Activated CD8-positive, alpha-beta T cell treated with anti-CD3 and anti-CD28 coated beads, Interleukin-2, amount 10 ng/mL, durations not matched to agents 7 days and 5 days (primary cell): ENCODE results near the gene AMMECR1. TPM values are rescaled to one million over a fixed set of nuclear protein-coding genes. Genes with fewer than 3 reads are reported as not detected.
"Not testable (repeated sequence)": the region's sequence is repeated elsewhere in the genome, so short reads cannot be mapped to it uniquely, and the experiment has no call there.

Experiments used
- ATAC-seq: fragments of 150-1000 bp; cut with Tn5 transposase; one replicate; pipeline ENCODE4 v1.10.0; 2021; ENCODE audit warnings: moderate library complexity
- CTCF ChIA-PET: fragments of 350-600 bp; sonication (Branson Sonifier 250); formaldehyde crosslinking; loops from one replicate; lab custom pipeline; 2021; ENCODE audit warnings: antibody characterized with exemption; lab: Charles Lee
- POLR2A ChIA-PET: fragments of 350-600 bp; sonication (Branson Sonifier 250); formaldehyde crosslinking; loops from one replicate; lab custom pipeline; 2021; ENCODE audit warnings: antibody characterized with exemption; lab: Charles Lee
- DNase-seq: peaks from one replicate; pipeline ENCODE4 v3.0.0-alpha.2; 2020
- H3K27ac Mint-ChIP-seq: one replicate; pipeline ENCODE4 v1.8.0; 2021; ENCODE audit warnings: mild to moderate bottlenecking, mixed read lengths
- H3K27me3 Mint-ChIP-seq: one replicate; pipeline ENCODE4 v1.8.0; 2021; ENCODE audit warnings: low read depth, mixed read lengths
- H3K36me3 Mint-ChIP-seq: one replicate; pipeline ENCODE4 v1.8.0; 2021; ENCODE audit warnings: low read depth, mixed read lengths
- H3K4me1 Mint-ChIP-seq: one replicate; pipeline ENCODE4 v1.8.0; 2021; ENCODE audit warnings: low read depth, mixed read lengths
- H3K4me3 Mint-ChIP-seq: one replicate; pipeline ENCODE4 v1.8.0; 2021; ENCODE audit warnings: mild to moderate bottlenecking, mixed read lengths
- H3K9me3 Mint-ChIP-seq: one replicate; pipeline ENCODE4 v1.8.0; 2022; ENCODE audit warnings: mixed read lengths; ENCODE audit not compliant: insufficient read depth
- total RNA-seq, 2 experiments: library from RNA; stranded (reverse); gene quantifications; one replicate each; pipeline ENCODE4 v1.2.3, GENCODE V29; 2021

Gene AMMECR1
- total RNA-seq, 2 experiments from 2014 or later = 7.3 to 7.5 TPM

- POLR2A ChIA-PET = no interaction called here
- peaks cover under 1% of the 10 kb centered on the region for H3K4me1 Mint-ChIP-seq
- no peaks in the 10 kb centered on the region for H3K9me3 Mint-ChIP-seq
- H3K27ac Mint-ChIP-seq = no peak overlapping the region
- CTCF ChIA-PET = no interaction called here
- H3K4me3 Mint-ChIP-seq = no peak overlapping the region
- H3K27me3 Mint-ChIP-seq = no peaks in the 10 kb centered on the region
- DNase-seq (no peak), ATAC-seq (no peak)
- peaks cover 8% of the 10 kb centered on the region for H3K36me3 Mint-ChIP-seq
Measured at GRCh38 chrX:110251526-110251925, 66.4 kb downstream of the AMMECR1 start.

GRCh38 chrX:110250847-110251246 lies 67.0 kb downstream of the AMMECR1 start:
- DNase-seq = no peak
- H3K4me3 Mint-ChIP-seq = no peak overlapping the region
- H3K9me3 Mint-ChIP-seq = no peaks in the 10 kb centered on the region
- ChIA-PET POLR2A (no interaction called here), CTCF (no interaction called here)
- no peak for ATAC-seq
- no peaks in the 10 kb centered on the region for H3K27me3 Mint-ChIP-seq
- peaks cover 8% of the 10 kb centered on the region for H3K36me3 Mint-ChIP-seq
- H3K27ac Mint-ChIP-seq = no peak overlapping the region
- peaks cover 2% of the 10 kb centered on the region for H3K4me1 Mint-ChIP-seq

GRCh38 chrX:110248578-110248977 lies 69.3 kb downstream of the AMMECR1 start:
- Mint-ChIP-seq H3K9me3 (no peaks in the 10 kb centered on the region), H3K4me1 (peaks cover 2% of the 10 kb centered on the region), H3K27me3 (no peaks in the 10 kb centered on the region), H3K4me3 (no peak overlapping the region), H3K27ac (no peak overlapping the region), H3K36me3 (peaks cover 6% of the 10 kb centered on the region)
- ChIA-PET POLR2A (no interaction called here), CTCF (no interaction called here)
- DNase-seq (no peak), ATAC-seq (no peak)

GRCh38 chrX:110245011-110245410 lies 72.9 kb downstream of the AMMECR1 start:
- Mint-ChIP-seq H3K9me3 (no peaks in the 10 kb centered on the region), H3K27ac (no peak overlapping the region), H3K4me3 (no peak overlapping the region), H3K36me3 (peaks cover 8% of the 10 kb centered on the region), H3K27me3 (no peaks in the 10 kb centered on the region), H3K4me1 (peaks cover 2% of the 10 kb centered on the region)
- ATAC-seq (no peak), DNase-seq (no peak)
- CTCF ChIA-PET = interaction anchor here (1.8 kb wide), 1 partner anchor 14 kb away, joined by 6 read pairs; no protein-coding TSS in a partner anchor
- POLR2A ChIA-PET = no interaction called here

GRCh38 chrX:110242371-110242770 lies 75.5 kb downstream of the AMMECR1 start:
- POLR2A ChIA-PET = no interaction called here
- peaks cover 9% of the 10 kb centered on the region for H3K36me3 Mint-ChIP-seq
- DNase-seq = no peak

DNA sequence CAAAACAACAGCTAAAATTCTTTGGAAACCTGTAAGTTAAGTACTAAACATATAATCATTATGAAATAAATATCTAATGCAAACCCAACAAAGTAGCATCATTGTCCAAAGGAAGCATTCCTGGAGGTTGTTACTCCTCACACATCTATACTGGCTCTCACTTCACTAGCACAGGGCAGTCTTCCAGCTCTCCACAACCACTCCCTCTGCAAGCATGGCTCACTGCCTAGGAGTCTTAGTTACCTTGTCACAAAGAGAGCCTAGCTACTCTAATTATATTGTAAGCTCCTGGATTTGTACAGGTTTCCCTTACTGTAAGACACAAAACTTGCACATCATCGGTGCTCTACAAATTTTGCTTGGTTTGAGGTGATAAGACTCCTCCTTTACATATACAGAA lies 76.1 kb downstream of the AMMECR1 start:
- ChIA-PET POLR2A (no interaction called here), CTCF (no interaction called here)
- Mint-ChIP-seq H3K27ac (no peak overlapping the region), H3K4me1 (peaks cover 23% of the 10 kb centered on the region), H3K36me3 (peaks cover 9% of the 10 kb centered on the region), H3K9me3 (no peaks in the 10 kb centered on the region), H3K4me3 (no peak overlapping the region), H3K27me3 (no peaks in the 10 kb centered on the region)
- no peak for DNase-seq
- ATAC-seq = no peak

More at GRCh38 chrX:110242371-110242770, 75.5 kb downstream of the AMMECR1 start:
- CTCF ChIA-PET = no interaction called here
- Mint-ChIP-seq H3K4me3 (no peak overlapping the region), H3K27me3 (no peaks in the 10 kb centered on the region), H3K4me1 (peaks cover 18% of the 10 kb centered on the region), H3K9me3 (no peaks in the 10 kb centered on the region), H3K27ac (no peak overlapping the region)
- ATAC-seq = no peak

DNA sequence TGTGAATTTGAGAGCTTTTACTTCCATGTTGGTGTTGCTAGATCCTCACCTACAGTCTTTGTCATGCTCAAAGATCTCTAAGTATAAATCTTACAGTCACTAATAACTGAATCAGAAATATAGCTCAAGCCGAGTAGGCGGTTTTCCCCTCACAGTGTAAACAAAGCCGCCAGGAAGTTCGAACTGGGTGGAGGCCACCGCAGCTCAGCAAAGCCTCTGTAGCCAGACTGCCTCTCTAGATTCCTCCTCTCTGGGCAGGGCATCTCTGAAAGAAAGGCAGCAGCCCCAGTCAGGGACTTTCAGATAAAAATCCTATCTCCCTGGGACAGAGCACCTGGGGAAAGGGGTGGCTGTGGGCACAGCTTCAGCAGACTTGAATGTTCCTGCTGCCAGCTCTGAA lies 79.6 kb downstream of the AMMECR1 start:
- POLR2A ChIA-PET = not testable (repeated sequence)
- CTCF ChIA-PET = interaction anchor here (0.9 to 1.6 kb wide), 2 partner anchors 12 to 31 kb away, joined by 3 to 4 read pairs; no protein-coding TSS in a partner anchor

GRCh38 chrX:110231485-110231884 lies 86.4 kb downstream of the AMMECR1 start:
- ATAC-seq, H3K27ac Mint-ChIP-seq, CTCF ChIA-PET, H3K9me3 Mint-ChIP-seq, H3K4me3 Mint-ChIP-seq, POLR2A ChIA-PET, H3K27me3 Mint-ChIP-seq, DNase-seq: not testable (repeated sequence)
- H3K36me3 Mint-ChIP-seq = peaks cover 11% of the 10 kb centered on the region
- H3K4me1 Mint-ChIP-seq = peaks cover 24% of the 10 kb centered on the region

More for the DNA sequence above, 79.6 kb downstream of the AMMECR1 start:
- not testable (repeated sequence) for H3K9me3 Mint-ChIP-seq, H3K27me3 Mint-ChIP-seq, H3K4me3 Mint-ChIP-seq, ATAC-seq
- DNase-seq = peak; percentile 26
- Mint-ChIP-seq H3K27ac (peak overlapping the region; percentile 46), H3K36me3 (peaks cover 13% of the 10 kb centered on the region), H3K4me1 (peaks cover 20% of the 10 kb centered on the region)

DNA sequence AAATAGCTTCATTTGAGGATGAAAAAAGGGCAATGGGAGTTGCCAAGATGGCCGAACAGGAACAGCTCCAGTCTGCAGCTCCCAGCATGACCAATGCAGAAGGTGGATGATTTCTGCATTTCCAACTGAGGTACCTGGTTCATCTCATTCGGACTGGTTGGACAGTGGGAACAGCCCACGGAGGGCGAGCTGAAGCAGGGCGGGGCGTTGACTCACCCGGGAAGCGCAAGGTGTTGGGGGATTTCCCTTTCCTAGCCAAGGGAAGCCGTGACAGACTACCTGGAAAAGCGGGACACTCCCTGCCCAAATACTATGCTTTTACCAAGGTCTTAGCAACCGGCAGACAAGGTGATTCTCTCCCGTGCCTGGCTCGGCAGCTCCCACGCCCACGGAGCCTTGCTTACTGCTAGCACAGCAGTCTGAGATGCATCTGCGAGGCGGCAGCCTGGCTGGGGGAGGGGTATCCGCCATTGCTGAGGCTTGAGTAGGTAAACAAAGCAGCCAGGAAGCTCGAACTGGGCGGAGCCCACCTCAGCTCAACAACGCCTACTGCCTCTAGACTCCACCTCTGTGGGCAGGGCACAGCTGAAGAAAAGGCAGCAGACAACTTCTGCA lies 88.3 kb downstream of the AMMECR1 start:
- peak; percentile 75 for DNase-seq
- Mint-ChIP-seq H3K4me1 (peaks cover 24% of the 10 kb centered on the region), H3K27ac (peak overlapping the region; percentile 55), H3K4me3 (peak overlapping the region; percentile 59)
- H3K36me3 Mint-ChIP-seq, H3K27me3 Mint-ChIP-seq, H3K9me3 Mint-ChIP-seq, ATAC-seq, CTCF ChIA-PET: not testable (repeated sequence)
- POLR2A ChIA-PET = interaction anchor here (1.3 kb wide), 1 partner anchor 9 kb away, joined by 3 read pairs; no protein-coding TSS in a partner anchor

- ATAC-seq = no peak
- H3K4me3 Mint-ChIP-seq = no peak overlapping the region
- POLR2A ChIA-PET = no interaction called here
- H3K9me3 Mint-ChIP-seq = no peaks in the 10 kb centered on the region
- H3K27me3 Mint-ChIP-seq = no peaks in the 10 kb centered on the region
- peaks cover 24% of the 10 kb centered on the region for H3K4me1 Mint-ChIP-seq
- no peak overlapping the region for H3K27ac Mint-ChIP-seq
- DNase-seq = no peak
- CTCF ChIA-PET = no interaction called here
- peaks cover 6% of the 10 kb centered on the region for H3K36me3 Mint-ChIP-seq
Measured at GRCh38 chrX:110228453-110228852, 89.4 kb downstream of the AMMECR1 start.

GRCh38 chrX:110226931-110227330 lies 91.0 kb downstream of the AMMECR1 start:
- Mint-ChIP-seq H3K4me3 (no peak overlapping the region), H3K36me3 (peaks cover under 1% of the 10 kb centered on the region), H3K27ac (no peak overlapping the region), H3K27me3 (no peaks in the 10 kb centered on the region), H3K4me1 (peaks cover 21% of the 10 kb centered on the region), H3K9me3 (no peaks in the 10 kb centered on the region)
- ATAC-seq (no peak), DNase-seq (no peak)
- CTCF ChIA-PET = interaction anchor here (1.2 kb wide), 1 partner anchor 11 kb away, joined by 3 read pairs; no protein-coding TSS in a partner anchor
- POLR2A ChIA-PET = no interaction called here

- Mint-ChIP-seq H3K27ac (no peak overlapping the region), H3K27me3 (no peaks in the 10 kb centered on the region), H3K4me1 (peaks cover 7% of the 10 kb centered on the region), H3K36me3 (no peaks in the 10 kb centered on the region), H3K4me3 (no peak overlapping the region), H3K9me3 (no peaks in the 10 kb centered on the region)
- ChIA-PET CTCF (no interaction called here), POLR2A (no interaction called here)
- no peak for DNase-seq
- ATAC-seq = no peak
Measured at GRCh38 chrX:110224926-110225617, 92.8 kb downstream of the AMMECR1 start.
